HG03196 (cell line): ENCODE results near the gene COL23A1.
"Not testable (repeated sequence)": the region's sequence is repeated elsewhere in the genome, so short reads cannot be mapped to it uniquely, and the experiment has no call there.

Experiments used
- ATAC-seq: cut with Tn5 transposase; IDR thresholded peaks from one replicate; pipeline ENCODE4 v1.9.1; 2021; ENCODE audit not compliant: unreplicated experiment

COL23A1 gene

GRCh38 chr5:178332210-178332641 lies 258.0 kb downstream of the COL23A1 start:
- ATAC-seq = no peak

DNA sequence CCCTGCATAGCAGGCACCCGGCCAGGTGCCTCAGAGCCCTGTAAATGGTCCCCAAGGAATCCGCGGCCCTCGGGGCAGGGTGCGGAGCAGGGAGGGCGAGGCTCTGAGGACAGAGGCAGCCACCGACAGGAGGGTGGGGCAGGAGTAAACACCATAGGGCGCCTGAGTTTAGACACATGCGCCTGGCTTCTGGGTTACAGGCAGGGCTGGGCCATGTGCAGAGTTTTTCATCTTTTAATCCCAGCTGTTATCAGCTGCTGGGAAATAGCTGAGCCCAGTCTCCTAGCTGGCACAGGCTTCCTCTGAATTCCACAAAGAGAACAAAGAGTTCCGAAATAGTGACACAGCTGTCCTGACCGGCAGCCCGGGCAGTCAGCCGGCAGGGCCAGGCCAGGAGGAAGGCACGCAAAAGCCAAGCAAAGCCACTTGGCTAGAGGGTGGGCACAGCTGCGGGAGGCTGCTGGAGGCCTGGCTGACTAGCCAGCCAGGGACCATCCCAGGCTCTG lies 258.6 kb downstream of the COL23A1 start:
- ATAC-seq = no peak

- ATAC-seq = no peak
These were observed 259.3 kb downstream of the COL23A1 start for GRCh38 chr5:178330791-178331404.

DNA sequence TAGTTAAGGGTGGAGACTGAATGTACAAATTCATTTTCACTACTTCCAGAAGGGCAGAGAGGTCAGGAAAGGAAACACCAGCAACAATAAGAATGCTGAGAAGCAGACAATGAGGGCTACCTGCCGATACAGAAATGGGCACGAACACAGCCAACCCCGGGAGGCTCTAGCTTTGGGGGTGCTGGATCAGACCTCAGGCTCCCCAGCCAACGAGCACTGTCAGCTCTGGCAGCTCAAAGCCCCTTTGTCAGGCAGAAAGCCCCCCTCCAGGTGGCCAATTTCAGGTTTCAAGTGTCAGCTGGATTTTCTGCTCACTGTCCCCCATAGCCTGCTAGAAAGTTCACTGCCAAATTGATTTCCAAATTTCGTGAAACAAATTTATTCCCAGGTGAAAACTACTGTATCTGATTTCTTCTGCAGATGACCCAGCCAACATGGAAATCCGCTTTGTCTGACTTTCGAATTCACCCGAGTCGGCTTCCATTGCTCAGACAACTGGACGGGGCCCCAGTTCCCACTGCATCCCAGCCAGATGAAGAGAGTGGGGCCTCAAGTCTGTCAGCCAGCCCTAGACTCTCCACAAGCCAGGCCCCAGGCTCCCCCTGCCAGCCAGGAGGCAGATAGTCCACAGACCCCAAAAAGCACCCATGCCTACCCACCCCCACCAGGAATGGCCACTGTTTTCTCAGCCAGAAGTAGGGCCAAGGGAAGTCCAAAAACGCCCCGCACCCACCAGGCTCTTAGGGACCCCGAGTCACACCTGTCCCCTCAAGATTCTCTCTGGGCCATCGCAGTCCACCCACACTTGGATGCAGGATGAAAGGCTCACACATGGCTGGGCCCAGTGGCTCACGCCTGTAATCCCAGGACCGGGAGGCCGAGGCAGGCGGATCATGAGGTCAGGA lies 261.1 kb downstream of the COL23A1 start:
- ATAC-seq = no peak

GRCh38 chr5:178327931-178328711 lies 262.1 kb downstream of the COL23A1 start:
- ATAC-seq = no peak

- ATAC-seq = no peak
These were observed 262.7 kb downstream of the COL23A1 start for GRCh38 chr5:178327446-178327845.

- ATAC-seq = no peak
These were observed 263.8 kb downstream of the COL23A1 start for GRCh38 chr5:178326374-178326715.

GRCh38 chr5:178325679-178326373 lies 264.4 kb downstream of the COL23A1 start:
- no peak for ATAC-seq

GRCh38 chr5:178325311-178325678 lies 264.9 kb downstream of the COL23A1 start:
- ATAC-seq = no peak

DNA sequence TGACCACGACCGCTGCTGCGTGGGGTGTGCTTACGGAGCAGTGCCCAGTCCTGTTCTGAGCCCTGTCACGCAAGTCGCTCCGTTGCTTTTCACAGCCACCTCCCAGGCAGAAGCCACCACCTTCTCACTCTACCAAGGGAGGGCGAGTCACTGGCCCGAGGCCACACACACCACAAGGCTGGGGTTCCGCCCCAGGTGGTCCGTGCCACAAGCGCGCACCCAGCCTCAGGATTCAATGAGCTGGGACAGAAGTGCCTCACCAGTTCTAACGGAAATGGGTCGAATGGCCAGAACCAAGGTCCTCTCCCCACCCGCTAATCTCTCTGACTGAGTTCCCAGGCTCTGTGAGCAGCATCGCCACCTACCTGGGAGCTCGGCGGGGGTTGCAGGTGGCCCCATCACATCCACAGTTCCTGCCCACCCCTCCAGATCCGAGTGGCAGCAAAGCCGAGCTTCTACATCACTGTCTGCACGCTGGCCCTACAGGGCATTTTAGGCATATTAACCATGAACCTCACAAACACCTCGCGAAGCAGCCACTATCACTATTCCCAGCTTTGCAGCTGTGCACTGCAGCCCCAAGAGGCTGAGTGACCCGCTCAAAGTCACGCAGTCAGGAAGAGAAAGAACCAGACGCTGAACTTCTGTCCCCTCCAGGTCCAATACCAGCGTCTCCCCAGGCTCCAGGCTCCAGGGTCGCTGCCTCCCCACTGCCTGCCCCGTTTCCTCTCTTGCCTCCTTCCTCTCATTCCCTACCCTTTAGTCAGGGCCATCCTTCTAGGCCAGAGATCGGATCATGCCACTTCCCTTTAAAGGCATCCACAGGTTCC lies 265.5 kb downstream of the COL23A1 start:
- no peak for ATAC-seq

DNA sequence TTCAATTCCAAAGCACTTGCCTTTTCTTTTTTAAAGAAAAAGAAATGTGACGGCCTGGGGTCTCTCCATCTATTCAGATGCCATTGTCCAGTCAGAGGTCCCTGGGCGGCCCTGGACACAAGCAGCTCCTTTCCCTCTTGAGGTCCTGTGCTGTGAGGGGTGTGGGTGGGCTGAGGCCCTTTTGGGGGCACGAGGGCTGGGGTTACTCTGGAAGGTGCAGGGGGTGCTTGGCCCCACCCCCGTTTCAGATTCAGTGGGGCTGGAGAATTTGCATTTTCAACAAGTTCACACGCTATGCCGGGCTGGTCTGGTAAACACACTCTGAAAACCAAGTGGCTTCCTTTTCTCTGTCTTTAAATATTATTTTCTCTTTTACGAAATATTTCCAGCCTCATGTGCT lies 266.2 kb downstream of the COL23A1 start:
- ATAC-seq = no peak

- no peak for ATAC-seq
These were observed 266.7 kb downstream of the COL23A1 start for GRCh38 chr5:178323541-178323865.

- no peak for ATAC-seq
These were observed 267.3 kb downstream of the COL23A1 start for GRCh38 chr5:178322736-178323540.

- ATAC-seq = no peak
These were observed 269.8 kb downstream of the COL23A1 start for GRCh38 chr5:178320281-178320855.

DNA sequence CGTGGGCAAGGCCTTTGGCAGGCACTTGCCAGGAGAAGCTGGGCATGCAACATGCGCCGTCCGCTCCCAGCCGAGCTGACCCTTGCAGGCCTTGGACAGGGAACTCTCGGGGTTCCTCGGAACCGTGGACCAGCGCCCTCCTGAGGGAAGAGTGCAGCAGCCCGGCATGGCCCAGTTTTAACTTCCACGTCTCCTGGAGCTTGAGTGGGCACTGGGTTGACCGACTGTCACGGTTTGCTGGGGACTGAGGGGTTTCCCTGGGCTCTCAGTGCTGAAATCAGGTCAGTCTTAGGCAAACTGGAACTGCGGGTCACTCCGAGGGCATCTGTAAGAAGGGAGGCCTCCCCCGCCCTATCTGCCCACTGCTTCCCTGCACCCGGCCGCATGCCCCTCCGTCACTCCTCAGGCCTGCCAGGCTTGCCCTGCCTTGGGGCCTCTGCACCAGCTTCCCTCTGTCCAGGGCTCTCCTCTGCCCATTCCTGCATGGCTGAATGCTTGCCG lies 270.6 kb downstream of the COL23A1 start:
- ATAC-seq = no peak

DNA sequence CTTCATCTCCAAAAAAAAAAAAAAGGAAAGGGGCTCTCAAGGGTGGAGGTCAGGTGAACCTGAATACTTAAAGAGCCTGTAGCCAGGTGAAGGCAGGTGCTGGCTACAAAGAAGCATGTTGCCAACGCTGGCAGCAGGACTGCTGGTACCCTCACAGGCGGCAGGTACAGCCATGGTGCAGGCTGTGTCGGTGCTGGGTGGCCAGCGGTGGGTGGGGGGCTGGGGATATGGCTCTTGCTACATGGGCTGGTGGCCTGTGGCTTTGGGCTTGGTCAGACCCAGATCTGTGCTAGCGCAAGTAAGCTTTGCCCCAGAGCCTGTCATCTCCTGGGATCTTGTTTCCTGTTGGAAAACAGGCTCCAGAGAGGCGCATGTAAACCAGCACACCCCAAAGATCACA lies 271.3 kb downstream of the COL23A1 start:
- no peak for ATAC-seq

- ATAC-seq = no peak
These were observed 271.8 kb downstream of the COL23A1 start for GRCh38 chr5:178318382-178318781.

DNA sequence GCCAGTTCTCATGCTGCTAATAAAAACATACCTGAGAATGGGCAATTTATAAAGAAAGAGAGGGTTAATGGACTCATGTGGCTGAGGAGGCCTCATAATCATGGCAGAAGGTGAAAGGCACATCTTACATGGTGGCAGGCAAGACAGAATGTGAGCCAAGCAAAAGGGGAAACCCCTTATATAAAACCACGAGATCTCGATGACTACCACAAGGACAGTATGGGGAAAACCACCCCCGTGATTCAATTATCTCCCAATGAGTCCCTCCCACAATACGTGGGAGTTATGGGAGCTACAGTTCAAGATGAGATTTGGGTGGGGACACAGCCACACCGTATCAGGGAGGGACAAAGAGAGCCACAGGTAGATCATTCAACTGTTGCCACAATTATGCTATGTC lies 272.5 kb downstream of the COL23A1 start:
- not testable (repeated sequence) for ATAC-seq
